ENCODE results near the gene NR2F2.
"Not testable (repeated sequence)": the region's sequence is repeated elsewhere in the genome, so short reads cannot be mapped to it uniquely, and the experiment has no call there.

The NR2F2 gene

GRCh38 chr15:96374499-96374898, 44.0 kb downstream of the NR2F2 start:
- DNase-seq = no peak

- DNase-seq = not testable (repeated sequence)
These were observed 49.1 kb downstream of the NR2F2 start for GRCh38 chr15:96379592-96379991.

GRCh38 chr15:96381463-96381862, 51.0 kb downstream of the NR2F2 start:
- DNase-seq = no peak

GRCh38 chr15:96385195-96385594, 54.7 kb downstream of the NR2F2 start:
- DNase-seq = no peak

GRCh38 chr15:96388673-96389072, 58.2 kb downstream of the NR2F2 start:
- no peak for DNase-seq

Data from DMS79 (cell line).